Thoracic aorta (tissue), 2 donors: ENCODE results near the gene SSTR5. TPM values are rescaled to one million over a fixed set of nuclear protein-coding genes. Genes with fewer than 3 reads are reported as not detected.

ENCODE experiments used
- ATAC-seq: fragments of 150-250 bp; one replicate; pipeline ENCODE4 v1.8.0; 2017; ENCODE audit warnings: low read depth; ENCODE audit not compliant: insufficient number of reproducible peaks, low FRiP score
- DNase-seq: peaks from one replicate; pipeline ENCODE4 v3.0.0-alpha.2; 2020; ENCODE audit warnings: low spot score
- H3K27ac ChIP-seq, 2 donors: fragments of 200-600 bp; sonication (generic); 1 replicate in 1 of 2; 2 replicates in 1 of 2; pipeline ENCODE4 v1.5.1; 2016; ENCODE audit warnings: mild to moderate bottlenecking in 2 of 2, moderate library complexity in 2 of 2
- H3K27me3 ChIP-seq: fragments of 200-600 bp; sonication (generic); replicated peaks from 2 replicates; pipeline ENCODE4 v1.6.0; 2016; ENCODE audit warnings: mild to moderate bottlenecking; ENCODE audit not compliant: insufficient read depth
- H3K36me3 ChIP-seq: fragments of 200-600 bp; sonication (generic); one replicate; pipeline ENCODE4 v1.5.1; 2016
- H3K4me1 ChIP-seq, 2 donors: fragments of 200-600 bp; sonication (generic); 1 replicate in 1 of 2; 2 replicates in 1 of 2; pipeline versions ENCODE4 v1.5.1 to v1.6.0; 2016; ENCODE audit warnings: low read depth in 2 of 2, mild to moderate bottlenecking in 1 of 2; ENCODE audit not compliant: control insufficient read depth in 1 of 2
- H3K4me3 ChIP-seq: fragments of 200-600 bp; sonication (generic); 2 replicates; pipeline ENCODE4 v1.5.1; 2016; ENCODE audit warnings: mild to moderate bottlenecking
- H3K9me3 ChIP-seq: fragments of 200-600 bp; sonication (generic); 2 replicates; pipeline ENCODE4 v1.5.1; 2016
- total RNA-seq, 2 donors: library from RNA; depleted of rRNA; stranded (reverse); fragments of >200 nt; gene quantifications; one replicate each; pipeline versions ENCODE4 v1.1.0 to v1.2.3, GENCODE V29; 2016
- TF ChIP-seq, protein P1 (sequence below): fragments of 200-600 bp; sonication (generic); IDR thresholded peaks from one replicate; pipeline ENCODE4 v1.5.1; 2019; ENCODE audit warnings: antibody characterized with exemption

The SSTR5 gene
- total RNA-seq, 2 donors from 2014 or later: 3.0 to 3.8 TPM

DNA sequence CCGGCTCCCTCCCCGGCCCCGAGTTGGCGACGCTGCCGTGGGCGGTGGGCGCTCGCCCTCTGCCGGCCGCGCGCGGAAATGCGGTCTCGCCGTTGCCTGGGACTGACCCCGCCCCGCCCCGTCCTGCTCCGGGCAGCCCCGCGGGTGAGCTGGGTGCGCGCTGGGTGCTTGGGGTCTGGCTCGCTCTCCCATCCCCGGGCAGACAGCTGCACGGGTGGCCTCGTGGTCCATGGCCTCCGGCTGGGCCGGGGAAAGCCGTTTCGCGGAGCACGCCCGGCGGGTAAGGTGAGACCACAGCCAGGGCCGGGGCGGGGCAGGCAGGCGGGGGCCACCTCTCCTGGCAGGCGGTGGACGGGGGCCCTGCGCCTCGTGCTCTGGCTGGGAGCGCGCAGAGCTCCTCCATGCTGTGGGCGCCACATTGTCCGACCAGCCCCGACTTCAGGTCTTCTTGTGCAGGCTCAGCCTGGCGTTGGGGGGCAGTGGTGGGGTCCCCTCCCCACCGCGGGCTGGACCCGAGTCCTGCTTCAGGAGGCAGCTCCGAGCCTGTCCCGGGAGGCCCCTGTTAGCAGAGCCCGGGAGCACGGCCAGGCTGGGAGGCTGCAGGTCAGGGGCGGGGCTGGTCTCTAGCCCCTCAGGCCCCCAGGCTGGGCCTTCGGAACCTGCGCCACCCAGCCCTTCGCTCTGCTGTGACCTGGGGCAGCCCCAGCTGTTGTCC, 30.5 kb downstream of the SSTR5 start:
- DNase-seq: no peak

DNA sequence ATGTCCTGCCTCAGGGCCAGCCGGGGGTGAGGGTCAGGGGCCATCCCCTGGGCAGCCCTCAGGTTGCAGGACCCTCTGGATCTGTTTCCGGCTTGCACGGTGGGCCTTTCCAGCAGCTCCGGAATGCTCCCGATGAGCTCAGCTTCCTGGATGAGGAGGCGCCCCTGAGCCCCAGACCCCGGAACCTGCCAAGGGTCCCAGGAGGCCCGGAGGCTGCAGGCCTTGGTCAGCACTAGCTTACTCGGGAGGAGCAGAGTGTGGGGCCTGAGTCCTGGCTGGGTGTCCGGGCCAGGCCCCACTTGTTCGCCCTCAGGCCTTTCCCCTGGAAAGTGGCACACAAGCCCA, 31.1 kb downstream of the SSTR5 start:
- TF ChIP-seq, protein P1, sequence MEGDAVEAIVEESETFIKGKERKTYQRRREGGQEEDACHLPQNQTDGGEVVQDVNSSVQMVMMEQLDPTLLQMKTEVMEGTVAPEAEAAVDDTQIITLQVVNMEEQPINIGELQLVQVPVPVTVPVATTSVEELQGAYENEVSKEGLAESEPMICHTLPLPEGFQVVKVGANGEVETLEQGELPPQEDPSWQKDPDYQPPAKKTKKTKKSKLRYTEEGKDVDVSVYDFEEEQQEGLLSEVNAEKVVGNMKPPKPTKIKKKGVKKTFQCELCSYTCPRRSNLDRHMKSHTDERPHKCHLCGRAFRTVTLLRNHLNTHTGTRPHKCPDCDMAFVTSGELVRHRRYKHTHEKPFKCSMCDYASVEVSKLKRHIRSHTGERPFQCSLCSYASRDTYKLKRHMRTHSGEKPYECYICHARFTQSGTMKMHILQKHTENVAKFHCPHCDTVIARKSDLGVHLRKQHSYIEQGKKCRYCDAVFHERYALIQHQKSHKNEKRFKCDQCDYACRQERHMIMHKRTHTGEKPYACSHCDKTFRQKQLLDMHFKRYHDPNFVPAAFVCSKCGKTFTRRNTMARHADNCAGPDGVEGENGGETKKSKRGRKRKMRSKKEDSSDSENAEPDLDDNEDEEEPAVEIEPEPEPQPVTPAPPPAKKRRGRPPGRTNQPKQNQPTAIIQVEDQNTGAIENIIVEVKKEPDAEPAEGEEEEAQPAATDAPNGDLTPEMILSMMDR: no peak
- no peak overlapping the region for H3K4me3 ChIP-seq
- peaks cover 8 to 32% of the 10 kb centered on the region in 2 donors for H3K4me1 ChIP-seq
- no peaks in the 10 kb centered on the region for H3K9me3 ChIP-seq
- DNase-seq: no peak
- no peak overlapping the region for H3K27ac ChIP-seq
- no peaks in the 10 kb centered on the region for H3K36me3 ChIP-seq
- ATAC-seq: no peak
- H3K27me3 ChIP-seq: no peaks in the 10 kb centered on the region

More for the DNA sequence above, 30.5 kb downstream of the SSTR5 start:
- H3K27ac ChIP-seq: no peak overlapping the region
- no peak for ATAC-seq
- TF ChIP-seq, protein P1: peak; percentile 83
- no peaks in the 10 kb centered on the region for H3K36me3 ChIP-seq
- H3K4me1 ChIP-seq: peaks cover 14 to 34% of the 10 kb centered on the region in 2 donors
- peak overlapping the region; percentile 58 for H3K4me3 ChIP-seq
- no peaks in the 10 kb centered on the region for H3K9me3 ChIP-seq
- H3K27me3 ChIP-seq: no peaks in the 10 kb centered on the region

DNA sequence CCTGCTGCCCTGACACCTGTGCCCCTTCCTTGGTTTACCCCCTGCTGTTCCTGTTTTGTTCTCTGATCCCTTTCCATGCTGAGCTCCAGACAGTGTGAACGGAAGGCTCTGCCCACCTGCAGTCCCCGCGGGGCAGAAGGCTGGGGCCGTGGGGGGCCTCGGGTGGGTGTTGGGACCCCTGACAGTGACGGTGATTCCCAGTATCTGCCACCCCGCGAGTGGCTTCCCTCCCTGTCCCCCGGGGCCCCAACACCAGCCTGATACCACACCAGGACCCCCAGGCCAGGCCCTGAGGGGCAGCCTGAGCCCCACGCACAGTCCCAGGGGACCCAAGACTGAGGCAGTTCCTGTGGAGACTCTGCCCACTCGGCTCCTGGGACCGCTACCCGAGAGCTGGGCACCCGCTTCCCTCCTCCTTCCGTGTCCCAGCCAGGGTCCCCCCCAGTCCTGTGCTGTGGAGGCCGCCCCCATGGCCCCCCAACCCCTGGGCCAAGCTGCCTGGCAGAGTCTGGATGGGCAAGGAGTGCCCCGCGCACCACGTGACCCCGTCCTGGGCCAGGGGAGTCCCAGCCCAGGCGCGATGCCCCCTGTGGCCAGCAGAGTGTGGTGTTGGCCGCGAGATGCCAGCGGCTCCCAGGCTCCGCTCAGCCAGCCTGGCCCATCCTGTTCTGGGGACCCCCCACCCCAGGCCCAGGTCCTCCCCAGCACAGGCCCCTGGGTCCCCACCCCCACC, 33.5 kb downstream of the SSTR5 start:
- no peak for ATAC-seq
- TF ChIP-seq, protein P1: peak; percentile 94
- no peak for DNase-seq
- Histone ChIP-seq H3K27ac (no peak overlapping the region), H3K4me3 (no peak overlapping the region), H3K36me3 (no peaks in the 10 kb centered on the region), H3K27me3 (no peaks in the 10 kb centered on the region), H3K4me1 (peaks cover 3 to 23% of the 10 kb centered on the region in 2 donors), H3K9me3 (no peaks in the 10 kb centered on the region)

DNA sequence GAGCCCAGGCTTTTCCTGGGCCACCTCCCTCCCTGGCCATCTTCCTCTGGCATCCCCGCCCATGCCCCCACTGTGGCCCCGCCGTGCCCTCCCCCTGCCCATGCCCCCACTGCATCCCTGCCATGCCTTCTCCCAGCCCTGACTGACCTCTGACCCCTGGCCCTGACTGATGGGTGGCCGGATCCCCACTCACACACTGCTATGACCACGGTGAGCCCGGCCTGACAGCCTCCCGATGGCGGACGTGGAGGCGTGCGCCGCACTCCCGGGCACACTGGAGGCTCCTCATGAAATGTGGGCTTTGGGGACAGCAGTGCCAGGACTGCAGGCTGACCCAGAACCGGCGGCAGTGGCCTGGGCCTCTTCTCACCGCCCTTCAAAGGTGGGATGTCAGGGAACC, 34.1 kb downstream of the SSTR5 start:
- H3K36me3 ChIP-seq: no peaks in the 10 kb centered on the region
- TF ChIP-seq, protein P1: no peak
- H3K9me3 ChIP-seq: no peaks in the 10 kb centered on the region
- H3K27ac ChIP-seq: no peak overlapping the region
- no peaks in the 10 kb centered on the region for H3K27me3 ChIP-seq
- ATAC-seq (no peak), DNase-seq (no peak)
- H3K4me3 ChIP-seq: no peak overlapping the region
- peaks cover 3 to 17% of the 10 kb centered on the region in 2 donors for H3K4me1 ChIP-seq

DNA sequence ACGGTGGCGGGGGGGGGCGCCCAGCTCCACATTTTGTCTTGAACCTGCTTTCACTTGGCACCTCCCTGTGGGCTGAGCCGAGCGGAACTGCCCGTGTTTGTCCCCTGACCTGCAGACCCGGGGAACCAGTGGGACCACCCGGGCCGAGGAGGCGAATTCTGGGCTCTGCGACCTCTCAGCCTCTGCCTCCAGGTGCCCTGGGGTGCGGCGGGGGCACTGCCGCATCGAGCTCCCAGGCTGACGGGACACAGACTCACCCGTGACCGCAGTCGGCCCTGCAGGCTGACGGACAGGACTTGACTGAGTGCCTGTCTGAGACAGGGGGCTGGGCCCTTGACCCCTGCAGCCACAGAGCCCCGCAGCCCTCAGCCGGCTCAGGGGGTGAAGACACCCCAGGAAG, 34.6 kb downstream of the SSTR5 start:
- peaks cover 3 to 15% of the 10 kb centered on the region in 2 donors for H3K4me1 ChIP-seq
- no peaks in the 10 kb centered on the region for H3K36me3 ChIP-seq
- TF ChIP-seq, protein P1: no peak
- ATAC-seq: no peak
- DNase-seq: no peak
- H3K9me3 ChIP-seq: no peaks in the 10 kb centered on the region
- no peaks in the 10 kb centered on the region for H3K27me3 ChIP-seq
- H3K27ac ChIP-seq: no peak overlapping the region
- H3K4me3 ChIP-seq: no peak overlapping the region
